Calu3 (cell line): ENCODE data around the gene SEPTIN3. TPM values are rescaled to one million over a fixed set of nuclear protein-coding genes. Genes with fewer than 3 reads are reported as not detected.

Source experiments
- BruUV-seq: library from RNA; stranded (reverse); fragments of 400-500 nt; replicated peaks from 2 replicates; lab custom pipeline; 2021; lab: Mats Ljungman, UMichigan
- CTCF ChIA-PET: fragments of 300-600 bp; sonication (Branson Sonifier 250); formaldehyde crosslinking; loops from one replicate; lab custom pipeline; 2022; ENCODE audit warnings: antibody characterized with exemption; lab: Charles Lee
- DNase-seq: peaks from one replicate; pipeline ENCODE4 v3.0.0; 2022
- H3K27ac Mint-ChIP-seq: one replicate; pipeline ENCODE4 v1.8.0; 2022; ENCODE audit warnings: mixed read lengths; ENCODE audit not compliant: unreplicated experiment
- H3K27me3 Mint-ChIP-seq: one replicate; pipeline ENCODE4 v1.8.0; 2022; ENCODE audit warnings: mixed read lengths; ENCODE audit not compliant: unreplicated experiment
- H3K36me3 Mint-ChIP-seq: one replicate; pipeline ENCODE4 v1.8.0; 2022; ENCODE audit warnings: mild to moderate bottlenecking, moderate library complexity, mixed read lengths; ENCODE audit not compliant: insufficient read depth, unreplicated experiment
- H3K4me1 Mint-ChIP-seq: one replicate; pipeline ENCODE4 v1.8.0; 2022; ENCODE audit warnings: mild to moderate bottlenecking, low read depth, mixed read lengths; ENCODE audit not compliant: unreplicated experiment
- H3K4me3 Mint-ChIP-seq: one replicate; pipeline ENCODE4 v1.8.0; 2022; ENCODE audit warnings: mild to moderate bottlenecking, low read depth, moderate library complexity, mixed read lengths; ENCODE audit not compliant: unreplicated experiment
- H3K9me3 Mint-ChIP-seq: one replicate; pipeline ENCODE4 v1.8.0; 2022; ENCODE audit warnings: low read depth, mixed read lengths; ENCODE audit not compliant: unreplicated experiment
- intact Hi-C: fragments of 100-400 bp; cut with micrococcal nuclease; formaldehyde crosslinking; loops from one replicate; pipeline ENCODE4 v1.10.0; 2022; ENCODE audit not compliant: unreplicated experiment
- total RNA-seq: library from RNA; stranded (reverse); gene quantifications from 2 replicates; pipeline ENCODE4 v1.2.3, GENCODE V29; 2022
- TF ChIP-seq, protein P1 (sequence below): fragments of 200-600 bp; IDR thresholded peaks from one replicate; pipeline ENCODE4 v1.8.0; 2022; ENCODE audit warnings: antibody characterized with exemption; ENCODE audit not compliant: unreplicated experiment

The SEPTIN3 gene
- total RNA-seq, 1 experiment from 2014 or later, result 3.4 TPM

DNA sequence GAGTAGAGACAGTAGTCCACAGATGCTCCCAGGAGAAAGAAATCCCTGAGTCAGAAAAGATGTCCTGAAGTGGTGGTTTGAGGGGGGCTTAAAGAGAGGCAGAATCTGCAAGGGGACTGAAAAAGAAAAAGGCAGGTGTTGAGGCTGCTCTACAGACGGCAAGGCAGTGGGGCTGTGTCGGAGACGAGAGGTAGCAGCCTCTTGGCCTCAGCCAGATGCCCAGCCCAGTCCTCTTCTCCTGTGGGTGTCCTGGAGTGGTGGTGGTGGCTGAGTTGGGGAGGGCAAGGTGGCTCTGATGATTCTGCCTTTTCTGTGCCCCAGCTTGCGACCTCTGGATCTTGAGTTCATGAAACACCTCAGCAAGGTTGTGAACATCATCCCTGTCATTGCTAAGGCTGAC lies 20.0 kb downstream of the SEPTIN3 start:
- BruUV-seq, result no TSS peak
- CTCF ChIA-PET, result interaction anchor here (1.1 kb wide), 1 partner anchor 9 kb away, joined by 4 read pairs; the partner anchor contains the start of gene WBP2NL
- no peak for DNase-seq
- Mint-ChIP-seq H3K27me3 (peaks cover 25% of the 10 kb centered on the region), H3K4me1 (no peaks in the 10 kb centered on the region), H3K4me3 (no peak overlapping the region), H3K9me3 (no peaks in the 10 kb centered on the region), H3K27ac (no peak overlapping the region), H3K36me3 (no peaks in the 10 kb centered on the region)
- TF ChIP-seq, protein P1, sequence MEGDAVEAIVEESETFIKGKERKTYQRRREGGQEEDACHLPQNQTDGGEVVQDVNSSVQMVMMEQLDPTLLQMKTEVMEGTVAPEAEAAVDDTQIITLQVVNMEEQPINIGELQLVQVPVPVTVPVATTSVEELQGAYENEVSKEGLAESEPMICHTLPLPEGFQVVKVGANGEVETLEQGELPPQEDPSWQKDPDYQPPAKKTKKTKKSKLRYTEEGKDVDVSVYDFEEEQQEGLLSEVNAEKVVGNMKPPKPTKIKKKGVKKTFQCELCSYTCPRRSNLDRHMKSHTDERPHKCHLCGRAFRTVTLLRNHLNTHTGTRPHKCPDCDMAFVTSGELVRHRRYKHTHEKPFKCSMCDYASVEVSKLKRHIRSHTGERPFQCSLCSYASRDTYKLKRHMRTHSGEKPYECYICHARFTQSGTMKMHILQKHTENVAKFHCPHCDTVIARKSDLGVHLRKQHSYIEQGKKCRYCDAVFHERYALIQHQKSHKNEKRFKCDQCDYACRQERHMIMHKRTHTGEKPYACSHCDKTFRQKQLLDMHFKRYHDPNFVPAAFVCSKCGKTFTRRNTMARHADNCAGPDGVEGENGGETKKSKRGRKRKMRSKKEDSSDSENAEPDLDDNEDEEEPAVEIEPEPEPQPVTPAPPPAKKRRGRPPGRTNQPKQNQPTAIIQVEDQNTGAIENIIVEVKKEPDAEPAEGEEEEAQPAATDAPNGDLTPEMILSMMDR, result no peak
- intact Hi-C loops, result no loop called here

DNA sequence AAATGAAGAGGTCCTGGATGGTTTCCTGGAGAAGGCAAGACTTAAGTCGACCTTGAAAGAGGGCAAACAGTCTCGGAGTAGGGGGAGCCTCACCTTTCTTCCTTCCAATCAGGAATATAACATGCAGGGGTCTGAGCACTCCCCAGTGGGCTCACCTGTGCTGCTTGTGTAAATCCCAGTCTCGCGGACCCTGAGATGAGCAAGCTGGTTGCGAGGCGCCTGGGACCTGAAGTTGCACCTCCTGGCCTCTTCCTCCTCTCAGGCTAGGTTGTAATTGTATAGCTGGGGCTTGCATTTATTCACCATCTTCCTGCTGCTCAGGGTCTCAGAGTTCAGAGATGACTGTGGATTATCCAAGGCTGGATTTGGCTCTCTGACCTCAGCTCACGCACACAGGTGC lies 21.9 kb downstream of the SEPTIN3 start:
- Mint-ChIP-seq H3K4me1 (no peaks in the 10 kb centered on the region), H3K27me3 (peaks cover 36% of the 10 kb centered on the region), H3K4me3 (no peak overlapping the region), H3K27ac (no peak overlapping the region), H3K36me3 (no peaks in the 10 kb centered on the region), H3K9me3 (no peaks in the 10 kb centered on the region)
- no peak for DNase-seq
- CTCF ChIA-PET, result no interaction called here
- intact Hi-C loops, result no loop called here
- TF ChIP-seq, protein P1, result no peak
- BruUV-seq, result no TSS peak

DNA sequence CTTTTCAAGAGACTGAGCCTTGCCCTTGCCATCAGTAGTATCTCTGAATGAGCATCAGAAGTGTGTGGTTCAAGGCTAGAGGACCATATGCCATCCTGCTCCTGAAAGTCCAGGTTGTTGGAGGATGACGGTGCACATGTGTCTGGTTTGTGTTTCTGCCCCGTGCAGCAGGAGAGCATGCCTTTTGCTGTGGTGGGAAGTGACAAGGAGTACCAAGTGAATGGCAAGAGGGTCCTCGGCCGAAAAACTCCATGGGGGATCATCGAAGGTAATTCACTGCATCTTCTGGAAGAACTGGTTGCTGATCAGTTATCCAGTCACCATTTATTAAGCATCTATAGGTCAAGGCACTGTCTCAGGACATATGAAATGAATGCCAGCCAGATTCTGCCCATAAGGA lies 23.3 kb downstream of the SEPTIN3 start:
- intact Hi-C loops, result no loop called here
- no TSS peak for BruUV-seq
- CTCF ChIA-PET, result no interaction called here
- no peaks in the 10 kb centered on the region for H3K36me3 Mint-ChIP-seq
- TF ChIP-seq, protein P1, result no peak
- H3K27me3 Mint-ChIP-seq, result peaks cover 43% of the 10 kb centered on the region
- no peaks in the 10 kb centered on the region for H3K9me3 Mint-ChIP-seq
- no peak overlapping the region for H3K4me3 Mint-ChIP-seq
- H3K4me1 Mint-ChIP-seq, result no peaks in the 10 kb centered on the region
- DNase-seq, result no peak
- H3K27ac Mint-ChIP-seq, result no peak overlapping the region

DNA sequence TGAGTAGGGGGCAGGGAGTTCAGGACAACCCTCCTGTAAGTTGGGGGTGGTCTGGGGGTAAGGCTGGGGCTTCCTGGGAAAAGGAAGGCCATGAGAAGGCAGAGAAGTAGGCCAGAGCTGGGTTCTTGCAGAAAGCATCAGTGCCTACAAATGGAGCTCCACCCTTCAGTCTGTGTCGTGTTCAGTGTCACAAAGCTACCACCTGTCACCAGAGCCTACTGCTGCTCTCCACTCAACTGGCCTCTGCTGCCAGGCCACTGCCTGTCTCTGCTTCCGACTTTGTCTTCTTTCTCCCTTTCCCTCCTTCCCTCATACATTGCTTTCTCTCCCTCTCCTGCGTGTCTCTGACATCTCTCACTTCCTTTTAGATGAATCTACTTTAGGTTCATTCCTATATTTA lies 26.0 kb downstream of the SEPTIN3 start:
- BruUV-seq, result no TSS peak
- intact Hi-C loops, result no loop called here
- H3K4me3 Mint-ChIP-seq, result no peak overlapping the region
- CTCF ChIA-PET, result no interaction called here
- no peak for DNase-seq
- peaks cover 3% of the 10 kb centered on the region for H3K9me3 Mint-ChIP-seq
- H3K36me3 Mint-ChIP-seq, result peaks cover 21% of the 10 kb centered on the region
- peaks cover 10% of the 10 kb centered on the region for H3K4me1 Mint-ChIP-seq
- H3K27me3 Mint-ChIP-seq, result peaks cover 56% of the 10 kb centered on the region
- TF ChIP-seq, protein P1, result no peak
- H3K27ac Mint-ChIP-seq, result no peak overlapping the region
